Lower leg skin (tissue), 4 donors: ENCODE data around the gene LACTBL1. TPM values are rescaled to one million over a fixed set of nuclear protein-coding genes. Genes with fewer than 3 reads are reported as not detected.

Experiments used
- DNase-seq, 2 donors: peaks; one replicate each; pipeline ENCODE4 v3.0.0-alpha.2; 2019; ENCODE audit warnings: low spot score in 2 of 2
- H3K4me3 ChIP-seq: fragments of 200-600 bp; sonication (generic); 2 replicates; pipeline ENCODE4 v1.5.1; 2017; ENCODE audit warnings: mild to moderate bottlenecking, low read depth; ENCODE audit not compliant: poor library complexity, severe bottlenecking
- POLR2A ChIP-seq, 2 donors: fragments of 450-650 bp; IDR thresholded peaks; one replicate each; pipeline ENCODE4 v1.6.1; 2016 to 2017; ENCODE audit warnings: antibody characterized with exemption in 2 of 2, mild to moderate bottlenecking in 1 of 2, moderate library complexity in 1 of 2
- WGBS, 2 donors: methylation state at CpG; one replicate each; pipeline ENCODE4 v1.1.5; 2018; 5-methylcytosine and 5-hydroxymethylcytosine counted together
- intact Hi-C: fragments of 100-400 bp; cut with DNase I; formaldehyde crosslinking; loops from one replicate; pipeline ENCODE4 v1.15.0; 2023; ENCODE audit warnings: low total_unique reads
- total RNA-seq, 4 donors: library from RNA; depleted of rRNA; stranded (reverse); fragments of >200 nt; gene quantifications; one replicate each; pipeline ENCODE4 v1.1.0, GENCODE V29; 2016
- TF ChIP-seq, protein P1 (sequence below), 3 donors: fragments of 450-650 bp; IDR thresholded peaks; one replicate each; pipeline ENCODE4 v1.5.1; 2016; ENCODE audit warnings: antibody characterized with exemption in 3 of 3, mild to moderate bottlenecking in 3 of 3, moderate library complexity in 2 of 3

LACTBL1 gene
- total RNA-seq, 4 donors from 2014 or later, result not detected

DNA sequence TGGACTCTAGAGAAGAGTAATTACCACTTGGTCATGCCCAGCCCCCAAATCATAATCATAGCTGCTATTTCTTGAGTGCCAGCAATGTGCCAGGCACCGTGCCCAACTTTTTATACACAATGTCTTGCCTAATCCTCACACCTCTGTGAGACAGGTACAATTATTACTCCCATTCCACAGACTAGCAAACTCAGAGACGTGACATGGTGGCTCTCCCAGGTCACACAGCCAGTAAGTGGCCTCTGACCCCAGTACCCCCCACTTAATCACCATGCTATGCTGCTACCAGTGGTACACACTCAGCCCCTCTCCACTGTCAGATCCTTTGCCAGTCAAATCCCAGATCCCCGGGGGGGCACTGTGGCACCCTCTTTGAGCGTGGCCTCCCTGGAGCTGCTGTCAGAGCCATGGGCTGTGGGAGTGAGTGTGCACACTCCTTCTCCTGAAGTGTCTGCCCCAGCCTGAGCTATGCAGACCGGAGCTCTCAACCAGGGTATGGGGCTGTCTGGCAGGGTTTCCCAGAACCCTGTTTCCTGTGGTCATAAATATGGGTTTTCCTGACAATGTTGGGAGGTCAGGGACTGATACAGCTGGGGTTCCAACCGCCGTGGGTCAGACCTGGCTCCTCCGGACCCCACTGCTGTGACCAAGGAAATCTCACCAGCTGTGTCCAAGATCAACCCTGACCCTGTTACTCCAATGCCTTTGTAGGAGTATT lies 51.8 kb downstream of the LACTBL1 start:
- intact Hi-C loops, result no loop called here
- no peak overlapping the region for H3K4me3 ChIP-seq
- no peak for DNase-seq
- TF ChIP-seq, protein P1, sequence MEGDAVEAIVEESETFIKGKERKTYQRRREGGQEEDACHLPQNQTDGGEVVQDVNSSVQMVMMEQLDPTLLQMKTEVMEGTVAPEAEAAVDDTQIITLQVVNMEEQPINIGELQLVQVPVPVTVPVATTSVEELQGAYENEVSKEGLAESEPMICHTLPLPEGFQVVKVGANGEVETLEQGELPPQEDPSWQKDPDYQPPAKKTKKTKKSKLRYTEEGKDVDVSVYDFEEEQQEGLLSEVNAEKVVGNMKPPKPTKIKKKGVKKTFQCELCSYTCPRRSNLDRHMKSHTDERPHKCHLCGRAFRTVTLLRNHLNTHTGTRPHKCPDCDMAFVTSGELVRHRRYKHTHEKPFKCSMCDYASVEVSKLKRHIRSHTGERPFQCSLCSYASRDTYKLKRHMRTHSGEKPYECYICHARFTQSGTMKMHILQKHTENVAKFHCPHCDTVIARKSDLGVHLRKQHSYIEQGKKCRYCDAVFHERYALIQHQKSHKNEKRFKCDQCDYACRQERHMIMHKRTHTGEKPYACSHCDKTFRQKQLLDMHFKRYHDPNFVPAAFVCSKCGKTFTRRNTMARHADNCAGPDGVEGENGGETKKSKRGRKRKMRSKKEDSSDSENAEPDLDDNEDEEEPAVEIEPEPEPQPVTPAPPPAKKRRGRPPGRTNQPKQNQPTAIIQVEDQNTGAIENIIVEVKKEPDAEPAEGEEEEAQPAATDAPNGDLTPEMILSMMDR (IDR thresholded peaks at IDR 0.05), result no peak
- TF ChIP-seq POLR2A (IDR thresholded peaks at IDR 0.05), result no peak
- WGBS, 2 donors, result 72 to 83% methylated on average over 7 to 8 of the region's 8 CpGs

DNA sequence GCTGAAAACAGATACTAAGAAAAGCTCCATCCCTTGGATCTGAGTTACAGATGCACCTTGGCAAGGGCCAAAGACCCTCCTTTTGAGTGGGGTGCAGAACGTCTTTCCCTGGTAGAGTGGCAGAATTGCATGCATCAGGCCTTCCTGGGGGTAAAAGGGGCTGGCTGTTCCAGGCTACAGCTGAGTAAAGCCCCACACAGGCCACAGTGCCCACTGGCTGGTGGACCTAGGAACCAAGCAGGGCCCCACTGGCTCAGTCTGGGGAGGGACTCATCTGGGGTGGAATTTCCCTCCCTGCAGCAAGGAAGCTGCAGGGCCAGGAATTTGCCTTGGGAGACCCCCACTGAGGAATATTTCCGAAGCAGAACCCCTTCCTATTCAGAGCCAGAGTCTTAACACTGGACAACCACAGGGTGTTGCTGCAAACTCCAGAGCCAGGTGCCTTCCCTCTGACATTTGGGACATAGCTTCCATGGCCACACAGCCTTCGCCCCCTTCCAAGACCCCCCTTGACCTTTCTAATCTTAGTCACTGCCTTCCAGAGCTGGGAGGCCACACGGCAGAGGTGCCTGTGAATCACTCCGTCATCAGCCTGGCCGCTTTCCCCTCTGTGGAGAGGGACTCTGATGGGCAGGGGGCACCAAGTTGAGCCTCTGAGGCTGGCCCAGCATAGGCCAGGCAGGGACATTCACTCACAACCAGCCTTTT lies 52.5 kb downstream of the LACTBL1 start:
- no peak for TF ChIP-seq POLR2A (IDR thresholded peaks at IDR 0.05)
- TF ChIP-seq, protein P1 (IDR thresholded peaks at IDR 0.05), result no peak

DNA sequence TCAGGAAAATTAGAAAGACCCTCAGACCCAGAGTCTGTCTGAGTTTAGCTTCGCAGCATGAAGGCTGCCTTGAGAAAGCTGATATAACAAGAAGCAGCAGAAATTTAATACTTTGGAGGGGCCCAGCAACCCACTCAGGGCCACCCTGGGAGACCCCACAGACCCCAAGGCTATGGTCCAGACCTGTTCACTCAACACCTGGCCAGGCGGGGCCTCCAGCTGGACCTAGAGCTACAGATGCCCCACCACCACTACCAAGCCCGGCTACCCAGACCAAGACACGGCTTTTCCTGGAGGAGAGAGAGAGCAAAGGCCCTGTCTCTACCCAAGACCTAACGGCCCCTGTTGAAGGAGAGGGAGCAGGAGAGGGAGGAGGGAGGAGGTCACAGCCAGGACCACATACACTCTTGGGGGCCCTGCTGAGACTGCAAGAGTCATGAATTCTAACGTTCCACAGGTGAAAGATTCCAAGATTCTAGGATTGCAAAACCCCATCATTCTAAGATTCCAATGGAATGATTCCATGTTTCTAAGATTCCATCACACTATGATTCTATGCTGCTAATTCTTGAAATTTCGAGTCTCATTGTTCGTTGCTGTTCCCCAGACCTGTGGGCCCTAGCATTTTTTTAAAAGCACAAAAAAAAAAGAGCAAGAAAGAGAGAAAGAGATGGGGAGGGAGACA lies 53.2 kb downstream of the LACTBL1 start:
- DNase-seq, result no peak
- no peak overlapping the region for H3K4me3 ChIP-seq
- TF ChIP-seq, protein P1 (IDR thresholded peaks at IDR 0.05), result no peak
- no peak for TF ChIP-seq POLR2A (IDR thresholded peaks at IDR 0.05)
- WGBS, 2 donors, result 71 to 75% methylated on average over 8 of the region's 8 CpGs
- intact Hi-C loops, result no loop called here

More for the DNA sequence above, 52.5 kb downstream of the LACTBL1 start:
- DNase-seq, result no peak
- WGBS, 2 donors, result 85 to 87% methylated on average over 5 to 6 of the region's 6 CpGs
- intact Hi-C loops, result no loop called here
- H3K4me3 ChIP-seq, result no peak overlapping the region

DNA sequence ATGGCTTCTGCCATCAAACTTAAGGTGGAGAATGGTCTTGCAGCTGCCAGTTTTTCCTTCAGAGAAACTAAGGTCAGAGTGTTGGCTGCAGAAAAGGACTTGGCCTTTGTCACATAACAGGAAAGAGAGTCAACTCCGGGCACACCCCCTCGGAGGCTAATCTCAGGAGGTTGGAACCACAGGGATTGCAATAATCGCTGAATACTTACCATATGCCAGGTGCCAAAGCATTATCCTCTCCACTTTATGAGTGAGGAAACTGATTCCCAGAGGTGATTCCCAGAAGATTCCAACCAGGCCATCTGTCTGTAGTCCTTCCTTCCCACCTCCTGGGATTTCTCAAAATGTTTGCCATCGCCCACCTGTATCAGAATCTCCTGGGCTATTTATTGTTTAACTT lies 54.0 kb downstream of the LACTBL1 start:
- intact Hi-C loops, result no loop called here
- 84 to 85% methylated on average over 4 of the region's 4 CpGs for WGBS, 2 donors
- TF ChIP-seq POLR2A (IDR thresholded peaks at IDR 0.05), result no peak
- TF ChIP-seq, protein P1 (IDR thresholded peaks at IDR 0.05), result no peak
- DNase-seq, result no peak
- H3K4me3 ChIP-seq, result no peak overlapping the region

DNA sequence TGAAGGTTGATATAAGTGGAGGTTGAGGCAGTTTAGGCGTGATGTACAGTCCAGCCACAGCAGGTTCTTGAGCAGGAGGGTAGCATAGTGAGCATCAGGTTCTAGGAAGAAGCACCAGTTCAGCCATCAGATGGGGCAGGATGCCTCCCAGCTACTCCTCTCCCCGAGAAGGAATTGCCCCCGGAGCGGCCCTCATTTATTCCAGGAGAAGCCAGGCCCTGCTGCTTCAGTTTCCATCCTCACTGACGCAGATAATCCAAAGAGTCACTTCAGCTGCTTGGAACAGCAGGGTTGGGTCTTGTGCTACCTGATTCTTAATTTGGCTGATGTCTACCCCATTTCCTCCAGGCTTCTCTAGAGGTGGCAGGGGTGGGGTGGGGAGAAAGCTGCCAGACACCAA lies 54.7 kb downstream of the LACTBL1 start:
- intact Hi-C loops, result no loop called here

More for the DNA sequence above, 54.7 kb downstream of the LACTBL1 start:
- no peak for TF ChIP-seq POLR2A (IDR thresholded peaks at IDR 0.05)
- TF ChIP-seq, protein P1 (IDR thresholded peaks at IDR 0.05), result no peak
- WGBS, 2 donors, result 92 to 97% methylated on average over 5 of the region's 5 CpGs
- no peak overlapping the region for H3K4me3 ChIP-seq
- no peak for DNase-seq
